ENCODE measurements around the gene CLHC1.
A peak's percentile ranks its signal among the peaks of the same experiment; 100 is the strongest.
"Not testable (repeated sequence)": the region's sequence is repeated elsewhere in the genome, so short reads cannot be mapped to it uniquely, and the experiment has no call there.

CLHC1 gene

DNA sequence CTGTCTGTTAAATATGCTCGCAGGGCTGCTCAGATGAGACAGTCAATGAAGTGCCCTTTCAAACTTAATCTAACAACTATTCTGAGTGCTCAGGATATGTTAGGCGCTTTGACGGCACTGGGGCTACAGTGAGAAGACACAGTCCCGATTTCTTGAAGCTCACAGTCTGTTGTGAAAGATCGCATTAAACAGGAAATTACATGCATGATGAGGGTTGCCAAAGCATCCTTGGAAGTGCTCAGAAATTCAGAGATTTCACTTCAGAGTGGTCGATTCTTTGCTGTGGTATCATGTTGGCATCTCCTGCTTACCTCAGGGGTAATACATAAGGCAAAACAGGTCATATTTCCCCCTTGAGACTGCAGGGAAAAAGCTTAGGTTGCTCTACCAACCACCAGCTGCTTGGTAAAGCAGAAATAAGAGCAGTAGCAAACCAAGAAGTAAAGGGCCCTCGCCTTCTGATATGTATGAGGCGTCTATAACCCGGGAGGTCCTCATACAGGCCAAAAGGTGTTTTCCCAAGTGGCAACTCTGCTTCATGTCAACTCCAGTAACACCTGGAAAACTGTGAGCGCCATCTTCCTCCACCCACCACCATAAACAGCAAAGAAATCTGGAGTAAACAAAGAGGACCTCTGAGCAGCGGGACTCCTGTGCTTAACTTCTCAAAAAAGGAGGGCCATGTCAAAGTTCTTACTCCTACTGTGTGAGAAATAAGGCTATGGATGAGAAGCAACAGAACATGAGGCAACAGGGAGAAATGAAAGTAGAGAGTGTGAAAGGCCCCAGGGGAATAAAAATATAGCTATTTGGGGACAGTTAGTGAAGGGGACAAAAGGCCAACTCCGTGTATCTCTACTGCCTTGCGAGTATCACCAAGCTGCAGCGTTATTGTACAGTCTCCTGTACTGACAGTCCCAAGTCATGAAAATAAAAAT lies 79.3 kb downstream of the CLHC1 start:
- no peak for DNase-seq

GRCh38 chr2:55151733-55152433 lies 80.2 kb downstream of the CLHC1 start:
- no peak for DNase-seq

DNA sequence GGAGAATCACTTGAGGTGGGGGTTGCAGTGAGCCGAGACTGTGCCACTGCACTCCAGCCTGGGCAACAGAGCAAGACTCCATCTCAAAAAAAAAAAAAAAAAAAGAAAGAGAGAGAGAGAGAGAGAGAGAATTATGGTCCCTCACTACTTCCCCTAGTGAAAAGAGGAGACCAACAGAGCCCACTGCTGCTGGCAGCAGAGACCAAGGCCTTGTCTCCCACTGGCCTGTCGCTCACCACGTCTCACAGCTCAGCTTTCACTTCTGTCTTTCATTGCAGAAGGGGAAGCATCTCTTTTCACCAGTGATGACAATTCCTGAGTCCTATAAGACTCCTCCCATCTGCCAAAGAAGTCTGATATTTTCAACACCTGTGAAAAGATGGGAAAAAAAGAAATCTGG lies 81.3 kb downstream of the CLHC1 start:
- no peak for DNase-seq

- DNase-seq, result no peak
These were observed 83.8 kb downstream of the CLHC1 start for GRCh38 chr2:55148269-55148668.

DNA sequence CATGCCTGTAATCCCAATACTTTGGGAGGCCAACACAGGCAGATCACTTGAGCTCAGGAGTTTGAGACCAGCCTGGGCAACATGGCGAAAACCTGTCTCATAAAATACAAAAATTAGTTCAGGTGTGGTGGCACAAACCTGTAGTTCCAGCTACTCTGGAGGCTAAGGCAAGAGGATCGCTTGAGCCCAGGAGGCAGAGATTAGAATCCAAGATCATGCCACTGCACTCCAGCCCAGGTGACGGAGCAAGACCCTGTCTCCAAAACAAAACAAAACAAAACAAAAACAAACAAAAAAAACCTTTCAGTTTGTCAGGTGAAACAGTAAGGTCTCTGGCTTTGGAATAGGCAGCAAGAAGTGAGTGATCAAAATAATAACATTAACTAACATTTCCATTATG lies 84.6 kb downstream of the CLHC1 start:
- no peak for DNase-seq

- no peak for DNase-seq
These were observed 85.1 kb downstream of the CLHC1 start for GRCh38 chr2:55147041-55147440.

DNA sequence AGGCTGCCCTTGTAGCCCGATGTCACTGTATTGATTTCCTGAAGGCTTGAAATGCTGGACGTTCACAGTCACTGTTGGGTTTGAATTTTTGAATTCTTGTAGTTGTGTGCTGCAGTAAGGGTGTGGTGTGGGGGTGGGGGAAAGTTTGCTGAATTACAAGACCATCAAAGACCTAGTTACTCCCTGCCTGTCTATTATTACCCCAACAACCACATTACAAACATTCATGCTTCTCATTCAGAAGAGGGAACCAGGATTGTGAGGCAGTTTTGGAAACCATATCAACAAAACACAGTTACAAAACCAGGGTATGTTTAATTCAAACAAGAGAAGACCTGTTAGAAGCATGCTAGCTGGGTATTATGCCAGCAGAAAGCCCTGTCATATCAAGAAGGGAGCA lies 85.8 kb downstream of the CLHC1 start:
- no peak for DNase-seq

- DNase-seq, result no peak
These were observed 86.9 kb downstream of the CLHC1 start for GRCh38 chr2:55144922-55145820.

- DNase-seq, result not testable (repeated sequence)
These were observed 88.4 kb downstream of the CLHC1 start for GRCh38 chr2:55143706-55144105.

- no peak for DNase-seq
These were observed 89.6 kb downstream of the CLHC1 start for GRCh38 chr2:55142518-55142917.

DNA sequence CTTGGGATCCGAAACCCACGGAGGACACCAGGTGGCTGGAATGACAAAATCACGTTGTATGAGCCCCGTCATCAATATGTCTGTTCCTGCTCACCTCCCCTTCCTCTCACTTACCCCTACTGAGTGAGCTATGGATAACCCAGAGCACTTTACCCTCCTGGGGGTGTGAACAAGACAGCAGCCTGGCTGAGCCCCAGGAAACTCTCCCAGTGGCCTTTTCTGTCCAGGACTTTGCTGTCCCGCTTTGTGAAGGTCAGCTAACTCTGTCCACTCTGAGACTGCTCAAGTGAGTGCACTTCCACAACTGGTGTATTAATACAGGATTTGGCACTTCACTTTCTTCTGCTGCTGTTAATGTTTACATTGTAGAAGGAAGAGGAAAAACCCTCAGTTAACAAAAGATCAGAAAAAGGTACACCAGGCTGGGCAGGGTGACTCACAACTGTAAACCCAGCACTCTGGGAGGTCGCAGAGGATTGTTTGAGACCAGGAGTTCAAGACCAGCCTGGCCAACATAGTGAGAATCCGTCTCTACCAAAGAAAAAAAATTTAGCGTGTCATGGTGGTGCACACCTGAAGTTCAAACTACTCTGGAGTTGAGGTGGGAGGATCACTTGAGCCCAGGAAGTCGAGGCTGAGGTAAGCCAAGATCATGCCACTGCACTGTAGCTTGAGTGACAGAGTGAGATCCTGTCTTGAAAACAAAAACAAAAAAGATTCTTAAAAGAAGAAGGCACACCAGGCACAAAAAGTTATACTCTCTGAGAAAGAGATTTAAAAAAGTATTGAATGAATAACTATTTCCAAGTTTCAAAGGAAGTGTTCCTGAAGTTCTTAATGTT lies 90.3 kb downstream of the CLHC1 start:
- DNase-seq, result no peak

- no peak for DNase-seq
These were observed 91.5 kb downstream of the CLHC1 start for GRCh38 chr2:55140316-55141219.

DNA sequence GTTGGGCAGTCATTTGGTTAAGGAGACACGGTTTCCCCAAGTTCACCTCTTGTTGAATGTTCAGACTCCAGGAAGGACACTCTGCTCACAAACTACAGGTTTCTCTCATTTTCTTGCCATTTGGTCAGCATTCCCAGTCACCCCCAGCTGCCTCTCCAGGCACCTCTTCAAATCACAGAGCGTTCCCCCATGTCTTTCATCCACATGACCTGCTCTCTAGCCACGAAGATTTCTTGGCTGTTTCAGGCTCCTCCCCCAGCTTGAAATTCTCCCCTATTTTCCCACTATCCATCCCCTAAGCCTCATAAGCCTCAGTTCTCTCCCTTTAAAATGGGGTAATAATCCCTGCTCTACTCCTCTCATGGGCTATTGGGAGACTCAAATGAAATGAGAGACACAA lies 92.8 kb downstream of the CLHC1 start:
- DNase-seq, result no peak

GRCh38 chr2:55138882-55139229 lies 93.2 kb downstream of the CLHC1 start:
- no peak for DNase-seq

DNA sequence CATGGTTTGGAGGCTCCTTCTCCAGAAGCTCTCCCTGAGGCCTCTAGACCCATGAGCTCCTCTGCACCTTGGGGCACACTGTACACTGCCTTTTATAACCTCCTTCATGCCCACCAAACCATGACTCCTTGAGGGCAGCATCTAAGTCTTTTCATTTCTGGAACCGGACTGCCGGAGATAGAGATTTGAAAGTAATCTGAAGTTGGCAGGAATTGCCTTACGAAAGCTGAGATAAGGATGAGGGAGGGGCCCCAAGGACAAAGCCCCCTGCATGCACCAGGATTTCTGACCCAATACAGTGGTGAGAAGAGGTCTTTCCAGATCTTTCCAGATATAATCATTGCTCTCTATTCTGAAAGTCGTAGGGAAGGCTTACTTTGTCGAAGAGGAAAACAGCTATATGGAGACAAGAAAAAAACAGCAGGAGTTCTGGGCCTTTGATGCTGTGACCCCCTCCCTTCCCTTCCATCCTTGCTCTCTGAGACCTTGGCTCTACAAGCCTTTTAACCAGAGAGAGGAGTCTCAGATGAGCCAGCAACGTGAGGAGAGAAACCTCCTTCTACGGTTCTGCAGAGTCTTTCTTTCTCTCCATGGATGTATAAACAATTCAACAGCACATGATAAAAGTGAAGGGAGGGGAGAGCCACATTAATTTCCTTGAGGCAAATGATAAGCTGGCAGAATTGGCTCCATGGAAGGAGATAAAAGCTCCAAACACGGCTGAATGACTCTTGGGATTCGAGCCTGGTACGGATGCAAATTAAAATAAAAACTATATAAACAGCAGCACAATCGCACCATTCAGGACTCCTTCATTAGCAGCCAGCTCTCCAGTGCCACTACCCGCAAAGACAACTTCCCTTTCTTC lies 93.8 kb downstream of the CLHC1 start:
- peak; percentile 84 for DNase-seq

GRCh38 chr2:55137024-55137958 lies 94.8 kb downstream of the CLHC1 start:
- peak; percentile 59 for DNase-seq

DNA sequence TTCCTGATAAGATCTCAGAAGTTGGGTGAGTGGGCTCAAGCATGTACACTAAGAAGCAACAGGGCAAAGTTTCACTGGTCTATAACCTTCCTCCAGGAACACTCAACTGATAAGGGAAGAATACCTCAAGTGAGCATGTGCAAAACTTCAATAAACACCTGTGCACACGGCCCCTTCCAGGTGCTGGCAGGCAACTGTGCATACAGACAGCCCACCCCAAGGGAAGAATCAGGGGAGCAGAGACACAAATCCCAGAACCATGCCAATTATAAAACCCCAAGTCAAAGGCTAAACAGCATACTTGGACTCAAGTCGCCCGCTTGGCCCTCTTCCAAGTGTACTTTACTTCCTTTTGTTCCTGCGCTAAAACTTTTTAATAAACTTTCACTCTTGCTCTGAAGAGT lies 96.0 kb downstream of the CLHC1 start:
- DNase-seq, result no peak

DNA sequence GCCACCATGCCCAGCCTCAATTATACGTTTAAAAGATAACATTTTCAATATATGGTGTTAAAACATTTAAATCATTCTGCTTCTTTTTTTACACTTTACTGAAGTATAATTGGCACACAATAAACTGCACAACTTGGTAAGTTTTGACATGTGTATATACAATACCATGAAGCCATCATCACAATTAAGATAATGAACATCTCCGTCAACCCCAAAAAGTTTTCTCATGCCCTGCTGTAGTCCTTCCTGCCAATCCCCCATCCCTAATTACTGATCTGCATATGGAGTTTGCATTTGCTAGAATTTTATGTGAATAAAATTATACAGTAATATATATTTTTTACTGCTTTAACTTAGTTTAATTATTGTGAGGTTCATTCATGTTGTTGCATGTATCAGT lies 96.6 kb downstream of the CLHC1 start:
- DNase-seq, result no peak

- DNase-seq, result no peak
These were observed 97.8 kb downstream of the CLHC1 start for GRCh38 chr2:55134316-55134706.
